T-cell (primary cell): ENCODE data around the gene RSBN1. TPM values are rescaled to one million over a fixed set of nuclear protein-coding genes. Genes with fewer than 3 reads are reported as not detected.

Source experiments
- ATAC-seq, 4 experiments: fragments of 200-7000 bp in 3 of 4; fragments of 150-1000 bp in 1 of 4; cut with Tn5 transposase; replicated peaks in 1 of 4; 1 replicate in 3 of 4; 2 replicates in 1 of 4; pipeline ENCODE4 v1.10.0; 2021; ENCODE audit warnings: moderate library complexity in 3 of 4, mild to moderate bottlenecking in 2 of 4, moderate number of reproducible peaks in 1 of 4
- CTCF ChIA-PET, 2 donors: fragments of 300-600 bp; sonication (Branson Sonifier 250); formaldehyde crosslinking; loops; one replicate each; lab custom pipeline; 2022; ENCODE audit warnings: antibody characterized with exemption in 2 of 2; lab: Charles Lee
- POLR2A ChIA-PET, 2 donors: fragments of 300-600 bp; sonication (Branson Sonifier 250); formaldehyde crosslinking; loops; one replicate each; lab custom pipeline; 2022; ENCODE audit warnings: antibody characterized with exemption in 2 of 2; lab: Charles Lee
- DNase-seq, 35 experiments: peaks; one replicate each; pipeline versions ENCODE4 v3.0.0 to v3.0.0-alpha.2; 2013 to 2023
- H3K27ac ChIP-seq: one replicate; pipeline ENCODE4 v1.5.1; 2013; ENCODE audit warnings: low read length
- H3K27me3 ChIP-seq, 2 experiments: replicated peaks in 1 of 2; 1 replicate in 1 of 2; 2 replicates in 1 of 2; pipeline versions ENCODE4 v1.6.1 to v1.7.0; 2013; ENCODE audit warnings: low read length in 1 of 2, mixed read lengths in 1 of 2; ENCODE audit not compliant: control insufficient read depth in 2 of 2, insufficient read depth in 2 of 2; ENCODE audit errors: extremely low read depth in 1 of 2
- H3K36me3 ChIP-seq, 2 donors: 1 replicate in 1 of 2; 2 replicates in 1 of 2; pipeline versions ENCODE4 v1.6.1 to v1.7.0; 2013; ENCODE audit warnings: low read length in 1 of 2; ENCODE audit not compliant: control insufficient read depth in 2 of 2, insufficient read depth in 1 of 2; ENCODE audit errors: extremely low read depth in 1 of 2
- H3K4me1 ChIP-seq, 2 experiments: 1 replicate in 1 of 2; 2 replicates in 1 of 2; pipeline versions ENCODE4 v1.6.1 to v1.7.0; 2013; ENCODE audit warnings: low read length in 2 of 2, mixed read lengths in 1 of 2; ENCODE audit not compliant: insufficient read depth in 2 of 2, control insufficient read depth in 1 of 2; ENCODE audit errors: extremely low read depth in 1 of 2
- H3K4me3 ChIP-seq, 2 donors: 1 replicate in 1 of 2; 2 replicates in 1 of 2; pipeline versions ENCODE4 v1.5.1 to v1.7.0; 2013; ENCODE audit warnings: mild to moderate bottlenecking in 2 of 2, low read length in 1 of 2, moderate library complexity in 1 of 2; ENCODE audit not compliant: control insufficient read depth in 1 of 2; ENCODE audit errors: extremely low read depth in 1 of 2
- H3K9me3 ChIP-seq: 2 replicates; pipeline ENCODE4 v1.7.0; 2013
- H3K27ac Mint-ChIP-seq, 2 donors: one replicate each; pipeline ENCODE4 v1.8.0; 2020 to 2021; ENCODE audit warnings: mild to moderate bottlenecking in 2 of 2, mixed read lengths in 2 of 2
- H3K27me3 Mint-ChIP-seq, 2 donors: one replicate each; pipeline ENCODE4 v1.8.0; 2021 to 2022; ENCODE audit warnings: mixed read lengths in 2 of 2
- H3K36me3 Mint-ChIP-seq: one replicate; pipeline ENCODE4 v1.8.0; 2021; ENCODE audit warnings: mixed read lengths
- H3K4me1 Mint-ChIP-seq, 3 donors: one replicate each; pipeline ENCODE4 v1.8.0; 2020 to 2022; ENCODE audit warnings: mixed read lengths in 3 of 3, mild to moderate bottlenecking in 1 of 3
- H3K4me3 Mint-ChIP-seq, 3 donors: one replicate each; pipeline ENCODE4 v1.8.0; 2020 to 2022; ENCODE audit warnings: mild to moderate bottlenecking in 3 of 3, mixed read lengths in 3 of 3, moderate library complexity in 3 of 3
- H3K9me3 Mint-ChIP-seq, 3 donors: one replicate each; pipeline ENCODE4 v1.8.0; 2020 to 2022; ENCODE audit warnings: mixed read lengths in 3 of 3
- WGBS: methylation state at CpG from one replicate; pipeline ENCODE4 v1.1.5; 2013; ENCODE audit warnings: missing lambda C conversion rate; ENCODE audit not compliant: insufficient coverage; 5-methylcytosine and 5-hydroxymethylcytosine counted together
- total RNA-seq, 35 experiments: library from RNA in 6 of 35; stranded (reverse) in 6 of 35; fragments of 120-200 nt in 1 of 35; gene quantifications; one replicate each; pipeline versions ENCODE4 v1.2.1 to v1.2.4 and lab custom pipeline; 2013 to 2026

RSBN1 gene
- total RNA-seq, 5 donors from 2014 or later (not counting 1 experiment from before 2014, with no cell fraction given), result 43.9 to 49.9 (median 45.1) TPM

DNA sequence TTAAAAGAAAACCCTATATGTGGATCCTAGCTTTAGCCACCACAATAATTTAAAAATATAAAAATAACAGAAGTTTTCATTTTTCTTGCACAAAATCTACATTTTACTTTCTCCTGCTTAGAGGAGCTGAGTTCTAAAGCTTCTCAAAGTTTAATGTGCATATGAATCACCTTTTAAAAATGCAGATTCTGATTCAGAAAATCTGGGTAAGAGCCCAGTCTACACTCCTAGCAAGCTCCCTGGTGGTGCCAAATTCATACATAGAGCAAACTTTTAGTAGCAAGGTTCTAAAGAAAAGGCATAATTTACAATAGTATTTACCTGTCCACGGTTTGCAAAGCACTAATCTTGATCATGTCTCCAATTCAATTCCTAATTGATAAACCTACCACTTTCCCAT, 19.3 kb downstream of the RSBN1 start:
- Histone ChIP-seq H3K9me3 (no peaks in the 10 kb centered on the region), H3K4me3 (no peak overlapping the region), H3K36me3 (peaks cover 3 to 43% of the 10 kb centered on the region in 2 donors), H3K27ac (peak overlapping the region; percentile 42), H3K27me3 (no peaks in the 10 kb centered on the region), H3K4me1 (peaks cover 14 to 19% of the 10 kb centered on the region in 2 experiments)
- no peaks in the 10 kb centered on the region for H3K27me3 Mint-ChIP-seq
- DNase-seq (no peak), ATAC-seq (peak in 2 of 4 experiments; percentile 4 to 19)
- WGBS, result 89% methylated on average over 1 of the region's 1 CpG
- no peaks in the 10 kb centered on the region for H3K9me3 Mint-ChIP-seq
- H3K4me1 Mint-ChIP-seq, result peaks cover 73 to 80% (median 79%) of the 10 kb centered on the region in 3 donors
- no peak overlapping the region for H3K4me3 Mint-ChIP-seq
- ChIA-PET CTCF (interaction anchor here in 1 of 2 donors (0.6 to 1.1 kb wide), 2 partner anchors 14 to 650 kb away, joined by 3 read pairs; no protein-coding TSS in a partner anchor), POLR2A (interaction anchor here in 1 of 2 donors (0.6 kb wide), 1 partner anchor 25 kb away, joined by 3 read pairs; no protein-coding TSS in a partner anchor)
- H3K27ac Mint-ChIP-seq, result peak overlapping the region; percentile 56 to 83
- peaks cover 59% of the 10 kb centered on the region for H3K36me3 Mint-ChIP-seq

- CTCF ChIA-PET, result interaction anchor here in 1 of 2 donors (0.6 to 1.1 kb wide), 2 partner anchors 14 to 650 kb away, joined by 3 read pairs; no protein-coding TSS in a partner anchor
- DNase-seq, result peak in 2 of 35 experiments; percentile 2 to 36
These were observed 19.8 kb downstream of the RSBN1 start for GRCh38 chr1:113792471-113792870.

GRCh38 chr1:113788802-113789201, 23.5 kb downstream of the RSBN1 start:
- Histone ChIP-seq H3K36me3 (peaks cover 0 to 12% of the 10 kb centered on the region in 2 donors), H3K4me1 (peaks cover 21 to 36% of the 10 kb centered on the region in 2 experiments), H3K4me3 (no peak overlapping the region), H3K27ac (no peak overlapping the region), H3K27me3 (no peaks in the 10 kb centered on the region), H3K9me3 (no peaks in the 10 kb centered on the region)
- POLR2A ChIA-PET, result interaction anchor here (0.6 kb wide), 2 partner anchors 397 to 1113 kb away, joined by 3 read pairs; no protein-coding TSS in a partner anchor
- CTCF ChIA-PET, result interaction anchor here (0.6 to 1.5 kb wide), 3 partner anchors 13 to 131 kb away, joined by 3 to 5 read pairs (median 4); partner anchors contain the start of gene RSBN1 (in 1 of the 2)
- Mint-ChIP-seq H3K4me3 (no peak overlapping the region), H3K9me3 (no peaks in the 10 kb centered on the region), H3K27ac (peak overlapping the region; percentile 63 to 71), H3K27me3 (no peaks in the 10 kb centered on the region), H3K36me3 (peaks cover 33% of the 10 kb centered on the region), H3K4me1 (peaks cover 75 to 87% (median 77%) of the 10 kb centered on the region in 3 donors)
- WGBS, result no CpG with 5 or more reads among the region's 3 CpGs
- ATAC-seq (no peak), DNase-seq (no peak)

More at GRCh38 chr1:113792471-113792870, 19.8 kb downstream of the RSBN1 start:
- Histone ChIP-seq H3K27ac (peak overlapping the region; percentile 42), H3K27me3 (no peaks in the 10 kb centered on the region), H3K36me3 (peaks cover under 1 to 39% of the 10 kb centered on the region in 2 donors), H3K4me3 (no peak overlapping the region), H3K4me1 (peaks cover 14 to 19% of the 10 kb centered on the region in 2 experiments), H3K9me3 (no peaks in the 10 kb centered on the region)
- Mint-ChIP-seq H3K9me3 (no peaks in the 10 kb centered on the region), H3K27ac (peak overlapping the region; percentile 86 to 91), H3K36me3 (peaks cover 54% of the 10 kb centered on the region), H3K4me1 (peaks cover 74 to 80% (median 79%) of the 10 kb centered on the region in 3 donors), H3K27me3 (no peaks in the 10 kb centered on the region), H3K4me3 (peak overlapping the region in 1 of 3 donors; percentile 55)
- WGBS, result 83% methylated on average over 1 of the region's 5 CpGs
- POLR2A ChIA-PET, result interaction anchor here in 1 of 2 donors (0.6 kb wide), 1 partner anchor 18 kb away, joined by 3 read pairs; no protein-coding TSS in a partner anchor
- ATAC-seq, result peak; percentile 66 to 80 (median 78)

GRCh38 chr1:113787663-113788062, 24.6 kb downstream of the RSBN1 start:
- H3K4me1 Mint-ChIP-seq, result peaks cover 66 to 75% (median 68%) of the 10 kb centered on the region in 3 donors
- peaks cover 28 to 45% of the 10 kb centered on the region in 2 experiments for H3K4me1 ChIP-seq
- ATAC-seq (no peak), DNase-seq (no peak)
- no peaks in the 10 kb centered on the region for H3K9me3 ChIP-seq
- H3K36me3 ChIP-seq, result peaks cover 0 to 7% of the 10 kb centered on the region in 2 donors
- no peak overlapping the region for H3K4me3 Mint-ChIP-seq
- no peak overlapping the region for H3K4me3 ChIP-seq
- no peaks in the 10 kb centered on the region for H3K27me3 Mint-ChIP-seq
- ChIA-PET CTCF (interaction anchor here in 1 of 2 donors (0.7 to 1.2 kb wide), 2 partner anchors 12 to 14 kb away, joined by 3 to 4 read pairs; no protein-coding TSS in a partner anchor), POLR2A (interaction anchor here in 1 of 2 donors (0.6 to 0.7 kb wide), 3 partner anchors 16 to 963 kb away, joined by 3 to 5 read pairs (median 3); no protein-coding TSS in a partner anchor)
- 17% methylated on average over 1 of the region's 3 CpGs for WGBS
- H3K27ac ChIP-seq, result no peak overlapping the region
- peaks cover 28% of the 10 kb centered on the region for H3K36me3 Mint-ChIP-seq
- H3K27me3 ChIP-seq, result no peaks in the 10 kb centered on the region
- H3K27ac Mint-ChIP-seq, result peak overlapping the region; percentile 41 to 80
- H3K9me3 Mint-ChIP-seq, result no peaks in the 10 kb centered on the region

DNA sequence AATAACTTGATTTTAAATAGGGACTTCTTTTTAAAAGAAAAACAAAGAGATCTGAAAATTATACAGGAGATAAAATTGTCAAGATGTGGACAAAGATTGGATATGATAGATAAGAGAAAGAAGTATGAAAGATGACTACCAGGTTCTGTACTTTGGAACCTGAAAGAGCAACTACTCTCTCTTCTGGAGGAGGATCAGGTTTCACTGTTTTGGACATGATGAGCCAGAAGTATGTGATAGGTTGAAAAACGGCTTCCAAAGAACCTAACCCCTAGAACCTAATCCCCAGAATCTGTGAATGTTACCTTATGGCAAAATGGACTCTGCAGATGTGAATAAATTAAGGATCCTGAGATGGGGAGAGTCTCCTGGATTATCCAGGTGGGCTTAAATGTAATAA, 26.2 kb downstream of the RSBN1 start:
- no CpG with 5 or more reads among the region's 1 CpG for WGBS
- Mint-ChIP-seq H3K4me1 (peaks cover 55 to 59% (median 56%) of the 10 kb centered on the region in 3 donors), H3K9me3 (no peaks in the 10 kb centered on the region), H3K27ac (peak overlapping the region; percentile 82 to 90), H3K27me3 (no peaks in the 10 kb centered on the region), H3K36me3 (peaks cover 28% of the 10 kb centered on the region), H3K4me3 (no peak overlapping the region)
- peaks cover 28 to 47% of the 10 kb centered on the region in 2 experiments for H3K4me1 ChIP-seq
- ChIA-PET CTCF (interaction anchor here in 1 of 2 donors (0.6 kb wide), 1 partner anchor 26 kb away, joined by 3 read pairs; the partner anchor contains the start of gene RSBN1), POLR2A (interaction anchor here (0.6 to 0.7 kb wide), 3 partner anchors 18 to 21 kb away, joined by 3 to 4 read pairs (median 4); no protein-coding TSS in a partner anchor)
- no peaks in the 10 kb centered on the region for H3K9me3 ChIP-seq
- no peaks in the 10 kb centered on the region for H3K27me3 ChIP-seq
- H3K27ac ChIP-seq, result peak overlapping the region; percentile 79
- DNase-seq, result no peak
- no peak for ATAC-seq
- H3K4me3 ChIP-seq, result no peak overlapping the region
- H3K36me3 ChIP-seq, result peaks cover 0 to 4% of the 10 kb centered on the region in 2 donors
